ENCODE results near the gene ESPL1.

Gene ESPL1

GRCh38 chr12:53236443-53237111 is 31.5 kb upstream of the ESPL1 start:
- H3K9me3 ChIP-seq (ENCODE audit: control insufficient read depth, insufficient read depth, low read length), result no peaks in the 10 kb centered on the region
- H3K9ac ChIP-seq (ENCODE audit: low read depth, low read length), result no peak overlapping the region
- H3K36me3 ChIP-seq (ENCODE audit: insufficient read depth, low read length), result no peaks in the 10 kb centered on the region
- H3K4me1 ChIP-seq (ENCODE audit: insufficient read depth, low read length), result peaks cover 31% of the 10 kb centered on the region

GRCh38 chr12:53239643-53240258 is 28.3 kb upstream of the ESPL1 start:
- H3K4me1 ChIP-seq (ENCODE audit: insufficient read depth, low read length), result peaks cover 26% of the 10 kb centered on the region

GRCh38 chr12:53241623-53242412 is 26.3 kb upstream of the ESPL1 start:
- Histone ChIP-seq H3K9me3 (ENCODE audit: control insufficient read depth, insufficient read depth, low read length) (no peaks in the 10 kb centered on the region), H3K4me1 (ENCODE audit: insufficient read depth, low read length) (peaks cover 13% of the 10 kb centered on the region; the same call in 1 of the 2 replicates), H3K36me3 (ENCODE audit: insufficient read depth, low read length) (no peaks in the 10 kb centered on the region), H3K9ac (ENCODE audit: low read depth, low read length) (no peak overlapping the region)

More at GRCh38 chr12:53239643-53240258, 28.3 kb upstream of the ESPL1 start:
- H3K9me3 ChIP-seq (ENCODE audit: control insufficient read depth, insufficient read depth, low read length), result no peaks in the 10 kb centered on the region
- no peaks in the 10 kb centered on the region for H3K36me3 ChIP-seq (ENCODE audit: insufficient read depth, low read length)
- no peak overlapping the region for H3K9ac ChIP-seq (ENCODE audit: low read depth, low read length)

GRCh38 chr12:53244337-53244736 is 23.8 kb upstream of the ESPL1 start:
- H3K36me3 ChIP-seq (ENCODE audit: insufficient read depth, low read length), result no peaks in the 10 kb centered on the region
- H3K9ac ChIP-seq (ENCODE audit: low read depth, low read length), result no peak overlapping the region
- H3K4me1 ChIP-seq (ENCODE audit: insufficient read depth, low read length), result peaks cover 13% of the 10 kb centered on the region; the same call in 1 of the 2 replicates
- no peaks in the 10 kb centered on the region for H3K9me3 ChIP-seq (ENCODE audit: control insufficient read depth, insufficient read depth, low read length)

GRCh38 chr12:53245286-53245685 is 22.8 kb upstream of the ESPL1 start:
- Histone ChIP-seq H3K9me3 (ENCODE audit: control insufficient read depth, insufficient read depth, low read length) (no peaks in the 10 kb centered on the region), H3K4me1 (ENCODE audit: insufficient read depth, low read length) (peaks cover 13% of the 10 kb centered on the region; the same call in 1 of the 2 replicates), H3K9ac (ENCODE audit: low read depth, low read length) (no peak overlapping the region), H3K36me3 (ENCODE audit: insufficient read depth, low read length) (no peaks in the 10 kb centered on the region)

- Histone ChIP-seq H3K9ac (ENCODE audit: low read depth, low read length) (peak overlapping the region; percentile 72), H3K9me3 (ENCODE audit: control insufficient read depth, insufficient read depth, low read length) (no peaks in the 10 kb centered on the region), H3K4me1 (ENCODE audit: insufficient read depth, low read length) (peaks cover 10% of the 10 kb centered on the region; the same call in 1 of the 2 replicates), H3K36me3 (ENCODE audit: insufficient read depth, low read length) (no peaks in the 10 kb centered on the region)
Measured at GRCh38 chr12:53251477-53252348, 16.4 kb upstream of the ESPL1 start.

GRCh38 chr12:53252349-53252916 is 15.7 kb upstream of the ESPL1 start:
- Histone ChIP-seq H3K9me3 (ENCODE audit: control insufficient read depth, insufficient read depth, low read length) (no peaks in the 10 kb centered on the region), H3K4me1 (ENCODE audit: insufficient read depth, low read length) (peaks cover 10% of the 10 kb centered on the region; the same call in 1 of the 2 replicates), H3K9ac (ENCODE audit: low read depth, low read length) (peak overlapping the region; percentile 72), H3K36me3 (ENCODE audit: insufficient read depth, low read length) (no peaks in the 10 kb centered on the region)

GRCh38 chr12:53253298-53253697 is 14.8 kb upstream of the ESPL1 start:
- Histone ChIP-seq H3K4me1 (ENCODE audit: insufficient read depth, low read length) (peaks cover 10% of the 10 kb centered on the region; the same call in 1 of the 2 replicates), H3K36me3 (ENCODE audit: insufficient read depth, low read length) (no peaks in the 10 kb centered on the region), H3K9ac (ENCODE audit: low read depth, low read length) (no peak overlapping the region), H3K9me3 (ENCODE audit: control insufficient read depth, insufficient read depth, low read length) (no peaks in the 10 kb centered on the region)

GRCh38 chr12:53254816-53255545 is 13.1 kb upstream of the ESPL1 start:
- Histone ChIP-seq H3K4me1 (ENCODE audit: insufficient read depth, low read length) (peaks cover 10% of the 10 kb centered on the region; the same call in 1 of the 2 replicates), H3K9me3 (ENCODE audit: control insufficient read depth, insufficient read depth, low read length) (no peaks in the 10 kb centered on the region), H3K9ac (ENCODE audit: low read depth, low read length) (no peak overlapping the region), H3K36me3 (ENCODE audit: insufficient read depth, low read length) (no peaks in the 10 kb centered on the region)

- Histone ChIP-seq H3K9ac (ENCODE audit: low read depth, low read length) (no peak overlapping the region), H3K4me1 (ENCODE audit: insufficient read depth, low read length) (peaks cover 9% of the 10 kb centered on the region; the same call in 1 of the 2 replicates), H3K36me3 (ENCODE audit: insufficient read depth, low read length) (no peaks in the 10 kb centered on the region), H3K9me3 (ENCODE audit: control insufficient read depth, insufficient read depth, low read length) (no peaks in the 10 kb centered on the region)
Measured at GRCh38 chr12:53255996-53256395, 12.1 kb upstream of the ESPL1 start.

GRCh38 chr12:53258541-53259539 is 9.3 kb upstream of the ESPL1 start:
- Histone ChIP-seq H3K9me3 (ENCODE audit: control insufficient read depth, insufficient read depth, low read length) (no peaks in the 10 kb centered on the region), H3K9ac (ENCODE audit: low read depth, low read length) (no peak overlapping the region), H3K4me1 (ENCODE audit: insufficient read depth, low read length) (no peaks in the 10 kb centered on the region), H3K36me3 (ENCODE audit: insufficient read depth, low read length) (no peaks in the 10 kb centered on the region)

- Histone ChIP-seq H3K36me3 (ENCODE audit: insufficient read depth, low read length) (no peaks in the 10 kb centered on the region), H3K9me3 (ENCODE audit: control insufficient read depth, insufficient read depth, low read length) (no peaks in the 10 kb centered on the region), H3K4me1 (ENCODE audit: insufficient read depth, low read length) (no peaks in the 10 kb centered on the region), H3K9ac (ENCODE audit: low read depth, low read length) (no peak overlapping the region)
Measured at GRCh38 chr12:53259891-53260290, 8.2 kb upstream of the ESPL1 start.

Data from ES-I3 (cell line).